ENCODE measurements around the gene STK17B.

- TF ChIP-seq CTCF (IDR thresholded peaks at IDR 0.05; ENCODE audit: borderline replicate concordance, extremely low read depth, low read length, poor library complexity, severe bottlenecking) (no peak), EZH2 (IDR thresholded peaks at IDR 0.05; ENCODE audit: borderline replicate concordance, low read depth, low read length, severe bottlenecking) (no peak)
Observed at GRCh38 chr2:196218106-196218505, 46.7 kb upstream of the STK17B start.
